ENCODE data around the gene FBXW5.

GRCh38 chr9:136920734-136921231 is 23.8 kb downstream of the FBXW5 start:
- TF ChIP-seq EZH2 (IDR thresholded peaks at IDR 0.05) (no peak), POLR2AphosphoS5 (IDR thresholded peaks at IDR 0.05; ENCODE audit: borderline replicate concordance, low read depth, low read length) (no peak), FOXP2 (optimal IDR thresholded peaks at IDR 0.05; ENCODE audit: control extremely low read depth, extremely low read length, insufficient read depth) (no peak)

All from SK-N-MC (cell line).